Loucy (cell line): Measurements from ENCODE around the gene AFF3.

Experiments used
- H2AFZ ChIP-seq: fragments of 200-600 bp; sonication (generic); 2 replicates; pipeline ENCODE4 v1.6.0; 2016; ENCODE audit warnings: antibody characterized with exemption, mild to moderate bottlenecking, low read length, moderate library complexity
- H3F3A ChIP-seq: fragments of 200-600 bp; 2 replicates; pipeline ENCODE4 v1.6.0; 2016; ENCODE audit warnings: antibody characterized with exemption, low read depth, mild to moderate bottlenecking
- H3K27me3 ChIP-seq: fragments of 200-600 bp; sonication (generic); 2 replicates; pipeline ENCODE4 v1.6.1; 2014; ENCODE audit warnings: low read length, mild to moderate bottlenecking; ENCODE audit not compliant: insufficient read depth, poor library complexity, severe bottlenecking
- H3K36me3 ChIP-seq: fragments of 200-600 bp; sonication (generic); 2 replicates; pipeline ENCODE4 v1.6.1; 2016; ENCODE audit warnings: low read length; ENCODE audit not compliant: insufficient read depth
- H3K4me1 ChIP-seq: fragments of 200-600 bp; sonication (generic); 2 replicates; pipeline ENCODE4 v1.5.1; 2014; ENCODE audit warnings: low read length, mild to moderate bottlenecking; ENCODE audit not compliant: insufficient read depth, poor library complexity, severe bottlenecking
- H3K4me2 ChIP-seq: fragments of 200-600 bp; sonication (generic); 2 replicates; pipeline ENCODE4 v1.6.0; 2014; ENCODE audit warnings: antibody characterized with exemption, low read length, low read depth, mild to moderate bottlenecking; ENCODE audit not compliant: poor library complexity, severe bottlenecking
- H3K4me3 ChIP-seq: fragments of 200-600 bp; sonication (generic); 2 replicates; pipeline ENCODE4 v1.5.1; 2014; ENCODE audit warnings: low read length, mild to moderate bottlenecking, mixed read lengths; ENCODE audit not compliant: poor library complexity, severe bottlenecking
- H3K79me2 ChIP-seq: fragments of 200-600 bp; sonication (generic); 2 replicates; pipeline ENCODE4 v1.6.1; 2014; ENCODE audit warnings: low read length; ENCODE audit not compliant: insufficient read depth
- H3K9ac ChIP-seq: fragments of 200-600 bp; sonication (generic); 2 replicates; pipeline ENCODE4 v1.6.0; 2014; ENCODE audit warnings: mild to moderate bottlenecking, low read depth, low read length, moderate library complexity; ENCODE audit not compliant: poor library complexity, severe bottlenecking
- H3K9me2 ChIP-seq: fragments of 200-600 bp; sonication (generic); replicated peaks from 2 replicates; pipeline ENCODE4 v1.6.1; 2016; ENCODE audit warnings: low read depth, low read length, mixed read lengths
- H3K9me3 ChIP-seq: fragments of 200-600 bp; sonication (generic); 2 replicates; pipeline ENCODE4 v1.6.1; 2014; ENCODE audit warnings: mild to moderate bottlenecking, antibody characterized with exemption, low read length, low read depth; ENCODE audit not compliant: insufficient read depth
- H4K20me1 ChIP-seq: fragments of 200-600 bp; sonication (generic); 2 replicates; pipeline ENCODE4 v1.6.0; 2014; ENCODE audit warnings: antibody characterized with exemption, low read length, mild to moderate bottlenecking; ENCODE audit not compliant: insufficient read depth, poor library complexity, severe bottlenecking
- EZH2phosphoT487 ChIP-seq: fragments of 200-600 bp; IDR thresholded peaks from 2 replicates; pipeline ENCODE4 v1.6.1; 2018; ENCODE audit warnings: antibody characterized with exemption, mild to moderate bottlenecking, moderate library complexity, borderline replicate concordance
- TF ChIP-seq, protein P1 (sequence below): fragments of 200-600 bp; sonication (generic); conservative IDR thresholded peaks from 2 replicates; pipeline ENCODE4 v1.5.1; 2014; ENCODE audit warnings: mild to moderate bottlenecking, antibody characterized with exemption, low read length

Gene AFF3

DNA sequence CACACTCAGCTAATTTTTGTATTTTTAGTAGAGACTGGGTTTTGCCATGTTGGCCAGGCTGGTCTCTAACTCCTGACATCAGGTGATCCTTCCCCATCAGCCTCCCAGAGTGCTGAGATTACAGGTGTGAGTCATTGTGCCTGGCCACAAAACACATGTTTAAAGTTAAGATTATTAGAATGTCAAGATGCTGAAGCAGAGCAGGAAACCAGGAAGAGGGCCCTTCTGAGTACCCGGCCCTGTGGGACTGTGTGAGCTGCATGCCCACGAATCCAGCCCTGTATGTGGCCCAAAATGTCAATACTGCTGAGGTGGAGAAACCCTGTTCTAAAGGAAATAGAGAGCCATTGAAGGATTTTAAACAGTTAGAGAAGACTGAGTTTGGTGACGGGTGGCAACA is 621.6 kb downstream of the AFF3 start:
- Histone ChIP-seq H3K4me3 (no peak overlapping the region), H2AFZ (no peak overlapping the region), H4K20me1 (no peaks in the 10 kb centered on the region), H3K79me2 (no peaks in the 10 kb centered on the region), H3K9ac (no peak overlapping the region), H3K27me3 (no peaks in the 10 kb centered on the region), H3K4me2 (no peak overlapping the region), H3K9me3 (no peaks in the 10 kb centered on the region), H3K9me2 (no peaks in the 10 kb centered on the region), H3K4me1 (no peaks in the 10 kb centered on the region), H3K36me3 (no peaks in the 10 kb centered on the region), H3F3A (no peaks in the 10 kb centered on the region)
- TF ChIP-seq, protein P1, sequence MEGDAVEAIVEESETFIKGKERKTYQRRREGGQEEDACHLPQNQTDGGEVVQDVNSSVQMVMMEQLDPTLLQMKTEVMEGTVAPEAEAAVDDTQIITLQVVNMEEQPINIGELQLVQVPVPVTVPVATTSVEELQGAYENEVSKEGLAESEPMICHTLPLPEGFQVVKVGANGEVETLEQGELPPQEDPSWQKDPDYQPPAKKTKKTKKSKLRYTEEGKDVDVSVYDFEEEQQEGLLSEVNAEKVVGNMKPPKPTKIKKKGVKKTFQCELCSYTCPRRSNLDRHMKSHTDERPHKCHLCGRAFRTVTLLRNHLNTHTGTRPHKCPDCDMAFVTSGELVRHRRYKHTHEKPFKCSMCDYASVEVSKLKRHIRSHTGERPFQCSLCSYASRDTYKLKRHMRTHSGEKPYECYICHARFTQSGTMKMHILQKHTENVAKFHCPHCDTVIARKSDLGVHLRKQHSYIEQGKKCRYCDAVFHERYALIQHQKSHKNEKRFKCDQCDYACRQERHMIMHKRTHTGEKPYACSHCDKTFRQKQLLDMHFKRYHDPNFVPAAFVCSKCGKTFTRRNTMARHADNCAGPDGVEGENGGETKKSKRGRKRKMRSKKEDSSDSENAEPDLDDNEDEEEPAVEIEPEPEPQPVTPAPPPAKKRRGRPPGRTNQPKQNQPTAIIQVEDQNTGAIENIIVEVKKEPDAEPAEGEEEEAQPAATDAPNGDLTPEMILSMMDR: no peak
- no peak for TF ChIP-seq EZH2phosphoT487

DNA sequence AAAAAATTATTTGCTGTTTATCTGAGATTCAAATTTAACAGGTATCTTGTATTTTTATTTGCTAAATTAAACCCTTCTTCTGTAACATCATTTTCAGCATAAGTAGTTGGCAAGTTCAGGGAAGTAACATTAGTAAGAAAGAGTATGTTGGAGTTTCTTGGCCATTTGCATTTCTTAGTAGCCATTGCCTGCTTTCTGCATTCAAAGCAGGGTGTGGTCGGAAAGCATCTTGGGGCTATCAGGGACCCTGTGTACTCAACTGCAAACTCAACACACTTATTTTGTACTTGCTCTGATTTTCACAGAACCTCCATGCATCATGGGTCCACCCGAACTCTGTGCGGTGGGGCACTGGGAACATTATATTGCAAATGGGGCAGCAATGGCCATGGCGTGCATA is 622.2 kb downstream of the AFF3 start:
- no peaks in the 10 kb centered on the region for H3K4me1 ChIP-seq

DNA sequence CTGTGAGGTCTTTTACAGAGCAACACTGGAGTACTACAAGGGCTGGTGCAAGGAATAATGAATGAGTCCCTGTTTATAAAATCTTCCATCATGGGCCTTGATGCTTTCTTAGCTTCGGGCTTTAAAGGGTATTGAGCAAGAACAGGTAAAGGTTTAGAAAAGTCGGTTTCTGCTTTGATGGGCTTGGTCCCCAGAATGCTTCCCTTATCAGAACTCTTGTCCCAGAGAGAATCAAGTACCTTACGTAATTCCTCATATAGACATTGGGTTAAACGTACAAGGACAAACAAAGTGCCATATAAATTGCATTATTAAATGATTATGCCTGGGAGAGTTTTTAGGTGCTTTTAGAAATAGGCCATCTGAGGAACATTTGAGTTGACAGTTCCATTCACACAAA is 628.0 kb downstream of the AFF3 start:
- no peak overlapping the region for H3K4me2 ChIP-seq
- no peaks in the 10 kb centered on the region for H3K79me2 ChIP-seq
- no peak overlapping the region for H3K4me3 ChIP-seq
- no peaks in the 10 kb centered on the region for H3K36me3 ChIP-seq
- H3K9me2 ChIP-seq: no peaks in the 10 kb centered on the region
- H3K4me1 ChIP-seq: no peaks in the 10 kb centered on the region
- H2AFZ ChIP-seq: no peak overlapping the region
- TF ChIP-seq EZH2phosphoT487: no peak
- TF ChIP-seq, protein P1: no peak
- no peak overlapping the region for H3K9ac ChIP-seq
- H3K9me3 ChIP-seq: no peaks in the 10 kb centered on the region
- H3K27me3 ChIP-seq: no peaks in the 10 kb centered on the region
- no peaks in the 10 kb centered on the region for H3F3A ChIP-seq
- H4K20me1 ChIP-seq: no peaks in the 10 kb centered on the region

More for the DNA sequence above, 622.2 kb downstream of the AFF3 start:
- Histone ChIP-seq H3K79me2 (no peaks in the 10 kb centered on the region), H3K36me3 (no peaks in the 10 kb centered on the region), H3K4me2 (no peak overlapping the region), H3K27me3 (no peaks in the 10 kb centered on the region), H3K9me2 (no peaks in the 10 kb centered on the region), H3K4me3 (no peak overlapping the region), H3F3A (no peaks in the 10 kb centered on the region), H3K9me3 (no peaks in the 10 kb centered on the region), H4K20me1 (no peaks in the 10 kb centered on the region), H2AFZ (no peak overlapping the region), H3K9ac (no peak overlapping the region)
- TF ChIP-seq, protein P1: no peak
- TF ChIP-seq EZH2phosphoT487: no peak
